Suppressor macrophage (primary cell): ENCODE data around the gene WIPI1.
"Not testable (repeated sequence)": the region's sequence is repeated elsewhere in the genome, so short reads cannot be mapped to it uniquely, and the experiment has no call there.

ENCODE experiments used
- DNase-seq, 4 experiments: peaks; one replicate each; pipeline ENCODE4 v3.0.0-alpha.2; 2020 to 2022

WIPI1 gene

GRCh38 chr17:68383443-68384321, 73.6 kb downstream of the WIPI1 start:
- peak; percentile 82 to 92 (median 86) for DNase-seq

- DNase-seq: no peak
These were observed 74.2 kb downstream of the WIPI1 start for GRCh38 chr17:68383120-68383442.

- peak in 1 of 4 experiments; percentile 10 for DNase-seq
These were observed 74.7 kb downstream of the WIPI1 start for GRCh38 chr17:68382582-68383085.

GRCh38 chr17:68381076-68381900, 76.0 kb downstream of the WIPI1 start:
- DNase-seq: peak; percentile 95 to 98 (median 96)

- no peak for DNase-seq
These were observed 77.3 kb downstream of the WIPI1 start for GRCh38 chr17:68379692-68380677.

GRCh38 chr17:68379177-68379510, 78.2 kb downstream of the WIPI1 start:
- DNase-seq: no peak

GRCh38 chr17:68378268-68379176, 78.8 kb downstream of the WIPI1 start:
- peak; percentile 94 to 98 (median 96) for DNase-seq

- DNase-seq: no peak
These were observed 79.5 kb downstream of the WIPI1 start for GRCh38 chr17:68377771-68378267.

GRCh38 chr17:68376178-68376577, 81.1 kb downstream of the WIPI1 start:
- not testable (repeated sequence) for DNase-seq

GRCh38 chr17:68375566-68375965, 81.7 kb downstream of the WIPI1 start:
- DNase-seq: no peak
